Bronchial epithelial cell (primary cell): ENCODE measurements around the gene HDAC8. TPM values are rescaled to one million over a fixed set of nuclear protein-coding genes. Genes with fewer than 3 reads are reported as not detected.

Experiments
- DNase-seq: peaks from one replicate; pipeline ENCODE4 v3.0.0-alpha.2; 2010; ENCODE audit warnings: low read depth
- FAIRE-seq: peaks from 2 replicates; lab custom pipeline; 2011; peaks lifted over from hg19 to GRCh38; lab: Jason Lieb, UNC
- H3K27me3 ChIP-seq: 2 replicates; pipeline ENCODE4 v1.5.1; 2011; ENCODE audit warnings: low read length; ENCODE audit not compliant: control insufficient read depth, insufficient read depth
- H3K36me3 ChIP-seq: 2 replicates; pipeline ENCODE4 v1.5.1; 2011; ENCODE audit warnings: low read length; ENCODE audit not compliant: control insufficient read depth, insufficient read depth
- H3K4me3 ChIP-seq: 2 replicates; pipeline ENCODE4 v1.5.1; 2011; ENCODE audit warnings: mild to moderate bottlenecking, low read depth, low read length, control low read depth
- total RNA-seq: library from RNA; depleted of rRNA; stranded (reverse); fragments of >200 nt; gene quantifications from 2 replicates; pipeline ENCODE4 v1.2.1, GENCODE V29; 2014
- TF ChIP-seq, protein P1 (sequence below): IDR thresholded peaks from 2 replicates; pipeline ENCODE4 v1.5.1; 2011; ENCODE audit warnings: mild to moderate bottlenecking, moderate library complexity, low read length, control low read depth, inconsistent platforms; ENCODE audit not compliant: insufficient read depth, severe bottlenecking

HDAC8 gene
- total RNA-seq, 1 donor from 2014 or later, result 17.6 TPM

DNA sequence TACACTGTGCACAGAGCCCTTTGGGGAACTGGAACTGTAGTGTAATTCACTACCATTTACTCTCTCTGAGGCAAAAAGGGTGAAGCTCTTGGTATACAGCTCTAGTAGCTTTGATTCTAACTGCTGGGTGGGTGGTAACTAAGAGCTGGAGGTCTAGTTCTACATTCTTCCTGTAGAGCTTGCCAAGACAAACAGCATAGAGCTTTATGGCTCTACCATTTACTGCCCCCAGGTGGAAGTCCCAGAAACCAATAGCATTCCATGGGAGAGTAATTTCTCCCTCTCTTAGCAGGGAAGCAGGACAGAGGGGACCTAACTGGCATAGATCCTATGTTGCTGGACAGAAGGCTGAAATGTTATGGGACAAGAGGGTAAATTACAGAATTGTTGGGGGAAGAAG is 26.7 kb downstream of the HDAC8 start:
- FAIRE-seq (no peak), DNase-seq (no peak)
- Histone ChIP-seq H3K27me3 (no peaks in the 10 kb centered on the region), H3K36me3 (no peaks in the 10 kb centered on the region), H3K4me3 (no peak overlapping the region)
- TF ChIP-seq, protein P1, sequence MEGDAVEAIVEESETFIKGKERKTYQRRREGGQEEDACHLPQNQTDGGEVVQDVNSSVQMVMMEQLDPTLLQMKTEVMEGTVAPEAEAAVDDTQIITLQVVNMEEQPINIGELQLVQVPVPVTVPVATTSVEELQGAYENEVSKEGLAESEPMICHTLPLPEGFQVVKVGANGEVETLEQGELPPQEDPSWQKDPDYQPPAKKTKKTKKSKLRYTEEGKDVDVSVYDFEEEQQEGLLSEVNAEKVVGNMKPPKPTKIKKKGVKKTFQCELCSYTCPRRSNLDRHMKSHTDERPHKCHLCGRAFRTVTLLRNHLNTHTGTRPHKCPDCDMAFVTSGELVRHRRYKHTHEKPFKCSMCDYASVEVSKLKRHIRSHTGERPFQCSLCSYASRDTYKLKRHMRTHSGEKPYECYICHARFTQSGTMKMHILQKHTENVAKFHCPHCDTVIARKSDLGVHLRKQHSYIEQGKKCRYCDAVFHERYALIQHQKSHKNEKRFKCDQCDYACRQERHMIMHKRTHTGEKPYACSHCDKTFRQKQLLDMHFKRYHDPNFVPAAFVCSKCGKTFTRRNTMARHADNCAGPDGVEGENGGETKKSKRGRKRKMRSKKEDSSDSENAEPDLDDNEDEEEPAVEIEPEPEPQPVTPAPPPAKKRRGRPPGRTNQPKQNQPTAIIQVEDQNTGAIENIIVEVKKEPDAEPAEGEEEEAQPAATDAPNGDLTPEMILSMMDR, result no peak

DNA sequence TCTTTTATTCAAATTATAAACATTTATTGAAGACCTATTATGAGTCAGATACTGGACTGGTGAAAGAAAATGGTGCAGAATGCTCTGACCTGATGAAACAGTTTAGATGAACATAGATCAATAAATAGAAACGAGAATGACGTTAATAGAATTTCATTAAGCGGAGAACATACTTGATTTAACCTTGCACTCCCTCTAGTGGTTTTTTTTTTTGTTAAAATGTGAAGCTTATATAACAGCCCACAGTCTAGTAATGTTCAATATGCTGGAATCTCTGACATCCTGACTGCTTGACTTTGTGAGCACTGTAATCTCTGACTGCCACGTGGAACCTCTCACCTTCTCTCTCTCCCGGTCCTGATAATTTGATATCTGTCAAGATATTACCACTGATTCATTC is 32.3 kb downstream of the HDAC8 start:
- FAIRE-seq (no peak), DNase-seq (peak; percentile 21)
- TF ChIP-seq, protein P1, result no peak

DNA sequence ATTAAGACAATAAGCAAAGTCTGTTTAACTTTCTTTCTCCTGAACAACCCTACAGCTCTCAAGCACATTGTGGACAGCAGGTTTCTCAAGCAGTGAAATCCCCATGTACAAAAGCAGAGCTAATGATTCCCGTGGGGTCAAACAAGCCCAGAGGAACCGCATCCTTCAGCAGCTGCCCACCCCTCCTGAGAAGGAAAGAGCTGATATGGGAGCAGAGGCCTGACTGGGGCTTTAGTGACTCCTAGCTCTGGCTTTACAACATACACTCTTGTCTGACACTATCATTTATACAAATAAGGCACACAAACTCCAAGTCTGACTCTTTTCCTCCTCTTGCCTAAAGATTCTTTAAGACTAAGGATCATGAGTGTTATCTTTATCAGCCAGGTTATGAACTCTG is 32.8 kb downstream of the HDAC8 start:
- no peak for FAIRE-seq

More for the DNA sequence above, 32.3 kb downstream of the HDAC8 start:
- Histone ChIP-seq H3K27me3 (no peaks in the 10 kb centered on the region), H3K4me3 (no peak overlapping the region), H3K36me3 (no peaks in the 10 kb centered on the region)

DNA sequence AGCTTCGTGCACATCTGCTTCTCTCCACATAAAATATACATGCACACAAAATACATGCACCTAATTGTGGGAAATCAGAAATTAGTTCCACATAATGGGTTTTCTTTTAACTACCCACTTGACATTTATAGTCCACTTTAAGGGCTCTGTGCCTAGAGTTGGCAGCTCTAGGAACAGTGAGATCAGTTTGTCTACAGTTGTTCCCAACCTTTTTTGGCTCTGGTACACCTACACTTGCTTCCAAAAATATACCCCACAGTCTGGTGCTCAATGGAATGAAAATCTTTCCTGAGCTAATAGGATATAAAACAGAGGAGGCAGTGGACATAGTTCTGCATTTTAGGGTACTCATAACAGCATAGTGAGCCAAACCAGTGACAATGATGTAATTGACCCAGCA is 36.1 kb downstream of the HDAC8 start:
- no peak overlapping the region for H3K4me3 ChIP-seq
- FAIRE-seq (no peak), DNase-seq (no peak)
- H3K27me3 ChIP-seq, result no peaks in the 10 kb centered on the region
- TF ChIP-seq, protein P1, result no peak
- no peaks in the 10 kb centered on the region for H3K36me3 ChIP-seq

More for the DNA sequence above, 32.8 kb downstream of the HDAC8 start:
- DNase-seq, result no peak
- TF ChIP-seq, protein P1, result no peak
- Histone ChIP-seq H3K36me3 (no peaks in the 10 kb centered on the region), H3K27me3 (no peaks in the 10 kb centered on the region), H3K4me3 (no peak overlapping the region)

DNA sequence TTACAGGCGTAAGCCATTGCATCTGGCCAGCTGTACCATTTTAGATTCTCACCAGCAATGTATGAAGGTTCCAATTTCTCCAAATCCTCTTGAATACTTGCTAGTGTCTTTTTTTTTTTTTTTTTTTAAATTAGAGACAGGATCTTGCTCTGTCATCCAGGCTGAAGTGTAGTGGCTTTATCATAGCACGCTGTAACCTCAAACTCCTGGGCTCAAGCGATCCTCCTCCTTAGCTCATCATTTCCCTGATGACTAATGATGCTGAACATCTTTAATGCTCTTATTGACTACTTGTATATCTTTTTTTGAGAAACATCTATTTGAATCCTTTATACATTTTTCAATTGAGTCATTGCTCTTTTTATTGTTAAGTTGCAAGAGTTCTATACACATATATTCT is 40.3 kb downstream of the HDAC8 start:
- DNase-seq (no peak), FAIRE-seq (no peak)

More for the DNA sequence above, 40.3 kb downstream of the HDAC8 start:
- TF ChIP-seq, protein P1, result no peak
- Histone ChIP-seq H3K27me3 (no peaks in the 10 kb centered on the region), H3K36me3 (no peaks in the 10 kb centered on the region), H3K4me3 (no peak overlapping the region)
